B cell (primary cell): Measurements from ENCODE around the gene RPH3AL. TPM values are rescaled to one million over a fixed set of nuclear protein-coding genes. Genes with fewer than 3 reads are reported as not detected.

ENCODE experiments used
- ATAC-seq: fragments of 200-7000 bp; cut with Tn5 transposase; one replicate; pipeline ENCODE4 v1.10.0; 2021; ENCODE audit warnings: low read depth, mild to moderate bottlenecking, moderate number of reproducible peaks, moderate library complexity
- CTCF ChIA-PET: fragments of 350-600 bp; sonication (Branson Sonifier 250); formaldehyde crosslinking; loops from one replicate; lab custom pipeline; 2021; ENCODE audit warnings: antibody characterized with exemption, inconsistent platforms; lab: Charles Lee
- POLR2A ChIA-PET: fragments of 350-600 bp; sonication (Branson Sonifier 250); formaldehyde crosslinking; loops from one replicate; lab custom pipeline; 2021; ENCODE audit warnings: antibody characterized with exemption; lab: Charles Lee
- DNase-seq: peaks from one replicate; pipeline ENCODE4 v3.0.0; 2013
- H2AFZ ChIP-seq: 2 replicates; pipeline ENCODE4 v1.6.1; 2012; ENCODE audit warnings: mild to moderate bottlenecking, low read depth, low read length; ENCODE audit not compliant: insufficient read depth, poor library complexity, severe bottlenecking
- H3K27ac ChIP-seq, 2 donors: 1 replicate in 1 of 2; 2 replicates in 1 of 2; pipeline ENCODE4 v1.5.1; 2012 to 2013; ENCODE audit warnings: low read length in 2 of 2, mild to moderate bottlenecking in 2 of 2, moderate library complexity in 1 of 2
- H3K27me3 ChIP-seq, 4 experiments: fragments of 200-600 bp in 1 of 4; sonication (generic) in 1 of 4; replicated peaks in 1 of 4; 1 replicate in 2 of 4; 2 replicates in 2 of 4; pipeline versions ENCODE4 v1.6.1 to v1.7.0; 2013 to 2016; ENCODE audit warnings: low read length in 3 of 4, mild to moderate bottlenecking in 2 of 4, mixed read lengths in 1 of 4, moderate library complexity in 1 of 4; ENCODE audit not compliant: insufficient read depth in 4 of 4, control insufficient read depth in 3 of 4; ENCODE audit errors: control extremely low read depth in 1 of 4
- H3K36me3 ChIP-seq, 2 experiments: replicated peaks in 1 of 2; 1 replicate in 1 of 2; 2 replicates in 1 of 2; pipeline versions ENCODE4 v1.6.1 to v1.7.1; 2013; ENCODE audit warnings: low read length in 1 of 2; ENCODE audit not compliant: insufficient read depth in 2 of 2, control insufficient read depth in 1 of 2; ENCODE audit errors: control extremely low read depth in 1 of 2, extremely low read depth in 1 of 2
- H3K4me1 ChIP-seq, 2 donors: fragments of 200-600 bp in 1 of 2; sonication (generic) in 1 of 2; 1 replicate in 1 of 2; 2 replicates in 1 of 2; pipeline versions ENCODE4 v1.5.1 to v1.6.1; 2013 to 2017; ENCODE audit warnings: low read length in 2 of 2; ENCODE audit not compliant: control insufficient read depth in 2 of 2, insufficient read depth in 2 of 2
- H3K4me2 ChIP-seq: replicated peaks from 2 replicates; pipeline ENCODE3; 2012; ENCODE audit warnings: mild to moderate bottlenecking, low read depth, low read length; ENCODE audit not compliant: poor library complexity, severe bottlenecking
- H3K4me3 ChIP-seq, 5 experiments: fragments of 200-600 bp in 1 of 5; sonication (generic) in 1 of 5; 1 replicate in 3 of 5; 2 replicates in 2 of 5; pipeline versions ENCODE4 v1.5.1 to v1.7.0; 2011 to 2016; ENCODE audit warnings: low read length in 4 of 5, mild to moderate bottlenecking in 4 of 5, low read depth in 2 of 5, control low read depth in 1 of 5, moderate library complexity in 1 of 5; ENCODE audit not compliant: insufficient read depth in 1 of 5; ENCODE audit errors: control extremely low read depth in 1 of 5, extremely low read depth in 1 of 5
- H3K79me2 ChIP-seq: fragments of 200-600 bp; sonication (generic); one replicate; pipeline ENCODE4 v1.6.0; 2016; ENCODE audit warnings: low read length; ENCODE audit not compliant: control insufficient read depth, insufficient read depth
- H3K9ac ChIP-seq: fragments of 200-600 bp; sonication (generic); 2 replicates; pipeline ENCODE4 v1.6.1; 2017; ENCODE audit warnings: mild to moderate bottlenecking, low read length, moderate library complexity
- H3K9me3 ChIP-seq, 3 donors: one replicate each; pipeline versions ENCODE4 v1.6.1 to v1.7.1; 2013; ENCODE audit warnings: low read length in 2 of 3; ENCODE audit not compliant: control insufficient read depth in 2 of 3, insufficient read depth in 1 of 3; ENCODE audit errors: control extremely low read depth in 1 of 3
- H4K20me1 ChIP-seq: 2 replicates; pipeline ENCODE4 v1.6.0; 2012; ENCODE audit warnings: mild to moderate bottlenecking, low read length; ENCODE audit not compliant: insufficient read depth, control insufficient read depth, poor library complexity, severe bottlenecking
- H3K27ac Mint-ChIP-seq: one replicate; pipeline ENCODE4 v1.8.0; 2021; ENCODE audit warnings: mixed read lengths
- H3K27me3 Mint-ChIP-seq: one replicate; pipeline ENCODE4 v1.8.0; 2021; ENCODE audit warnings: mixed read lengths
- H3K4me1 Mint-ChIP-seq: one replicate; pipeline ENCODE4 v1.8.0; 2021; ENCODE audit warnings: mixed read lengths
- H3K4me3 Mint-ChIP-seq: one replicate; pipeline ENCODE4 v1.8.0; 2021; ENCODE audit warnings: mixed read lengths
- H3K9me3 Mint-ChIP-seq: one replicate; pipeline ENCODE4 v1.8.0; 2022; ENCODE audit warnings: mixed read lengths; ENCODE audit not compliant: insufficient read depth
- CTCF ChIP-seq: fragments of 200-600 bp; IDR thresholded peaks from one replicate; pipeline ENCODE4 v1.8.0; 2022; ENCODE audit warnings: antibody characterized with exemption, mild to moderate bottlenecking
- EZH2 ChIP-seq: IDR thresholded peaks from 2 replicates; pipeline ENCODE4 v1.6.1; 2012; ENCODE audit warnings: borderline replicate concordance, low read depth, mild to moderate bottlenecking, moderate library complexity, low read length; ENCODE audit not compliant: insufficient read depth, poor library complexity, severe bottlenecking
- WGBS: methylation state at CpG from one replicate; pipeline ENCODE4 v1.1.5; 2013; ENCODE audit warnings: missing lambda C conversion rate; ENCODE audit not compliant: insufficient coverage; 5-methylcytosine and 5-hydroxymethylcytosine counted together
- intact Hi-C: fragments of 100-400 bp; cut with micrococcal nuclease; formaldehyde crosslinking; loops from one replicate; pipeline ENCODE4 v1.10.0; 2022
- polyA minus RNA-seq: library from RNA; depleted of rRNA, polyadenylated mRNA; stranded (reverse); fragments of >200 nt; gene quantifications from 2 replicates; pipeline ENCODE4 v1.2.3, GENCODE V29; 2012
- polyA plus RNA-seq: library from polyadenylated mRNA; depleted of rRNA; stranded (reverse); fragments of >200 nt; gene quantifications from 2 replicates; pipeline ENCODE4 v1.2.3, GENCODE V29; 2012
- total RNA-seq, 2 donors: library from RNA; stranded (reverse); fragments of 120-200 nt in 1 of 2; gene quantifications; 1 replicate in 1 of 2; 2 replicates in 1 of 2; pipeline versions ENCODE4 v1.2.3 to v1.2.4, GENCODE V29; 2013 to 2022

Gene RPH3AL, protein sequence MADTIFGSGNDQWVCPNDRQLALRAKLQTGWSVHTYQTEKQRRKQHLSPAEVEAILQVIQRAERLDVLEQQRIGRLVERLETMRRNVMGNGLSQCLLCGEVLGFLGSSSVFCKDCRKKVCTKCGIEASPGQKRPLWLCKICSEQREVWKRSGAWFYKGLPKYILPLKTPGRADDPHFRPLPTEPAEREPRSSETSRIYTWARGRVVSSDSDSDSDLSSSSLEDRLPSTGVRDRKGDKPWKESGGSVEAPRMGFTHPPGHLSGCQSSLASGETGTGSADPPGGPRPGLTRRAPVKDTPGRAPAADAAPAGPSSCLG
- total RNA-seq (9.6 and 13.3 TPM in 2 replicates), polyA plus RNA-seq (3.3 and 10.8 TPM in 2 replicates), polyA minus RNA-seq (6.4 and 8.3 TPM in 2 replicates)
- total RNA-seq (2013), result 2.1 TPM

DNA sequence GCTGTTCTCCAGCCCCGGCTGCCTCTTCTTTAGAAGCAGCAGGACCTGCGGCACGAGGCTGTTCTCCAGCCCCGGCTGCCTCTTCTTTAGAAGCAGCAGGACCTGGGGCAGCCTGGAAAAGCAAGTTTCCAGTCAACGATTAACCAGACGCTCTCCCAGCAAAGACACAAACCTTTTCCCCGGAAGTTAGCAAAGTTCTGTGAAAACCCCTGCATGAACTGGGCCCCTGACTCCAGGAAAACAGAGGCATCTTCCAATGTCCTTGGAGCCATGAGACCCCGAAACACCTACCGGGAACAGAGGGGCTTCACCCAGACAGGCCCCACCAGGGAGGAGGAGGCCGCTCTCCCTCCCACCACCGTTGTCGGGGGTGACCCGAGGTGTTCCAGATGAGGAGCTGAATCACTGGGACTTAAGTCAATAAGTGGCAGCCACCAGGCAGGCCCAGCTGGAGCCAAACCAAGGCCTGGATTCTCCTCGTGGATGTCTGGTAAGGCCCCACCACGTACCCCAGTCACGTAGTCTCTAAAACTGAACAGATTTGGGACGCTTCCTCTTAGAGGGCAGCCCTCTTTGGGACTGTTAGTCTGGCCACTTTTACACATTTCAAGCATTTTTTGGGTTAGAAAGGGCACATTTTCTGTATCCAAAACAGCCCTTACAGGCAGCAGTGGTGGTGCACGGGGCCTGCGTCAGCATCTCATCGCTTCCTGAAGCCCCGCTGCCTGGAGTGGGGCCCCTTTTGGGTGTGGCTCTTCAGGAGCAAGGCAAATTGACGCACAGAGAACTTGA, at the start of gene RPH3AL:
Gene RPH3AL, minus strand, starts transcription at position 387 of the 792 bp plus-strand sequence. CDS start 25,264 bp downstream, outside the sequence.
- Mint-ChIP-seq H3K4me3 (no peak within 1 kb of the TSS), H3K27me3 (peaks cover 20% of the 10 kb centered on the region), H3K9me3 (no peaks in the 10 kb centered on the region), H3K4me1 (no peaks in the 10 kb centered on the region), H3K27ac (no peak within 1 kb of the TSS)
- Histone ChIP-seq H3K4me2 (no peak within 1 kb of the TSS), H3K36me3 (no peaks in the 10 kb centered on the region), H3K9me3 (peaks cover 0 to 12% (median 0%) of the 10 kb centered on the region in 3 donors), H3K4me3 (no peak within 1 kb of the TSS), H2AFZ (no peak within 1 kb of the TSS), H4K20me1 (no peaks in the 10 kb centered on the region), H3K27ac (no peak within 1 kb of the TSS), H3K9ac (no peak within 1 kb of the TSS), H3K27me3 (no peaks in the 10 kb centered on the region), H3K4me1 (no peaks in the 10 kb centered on the region), H3K79me2 (no peaks in the 10 kb centered on the region)
- DNase-seq (no peak), ATAC-seq (no peak)
- intact Hi-C loops, result no loop called here
- CTCF ChIA-PET, result no interaction called here
- TF ChIP-seq EZH2 (no peak), CTCF (no peak)
- WGBS, result 70% methylated on average over 20 of the region's 22 CpGs
- POLR2A ChIA-PET, result no interaction called here
